ENCODE results near the gene TBCD. TPM values are rescaled to one million over a fixed set of nuclear protein-coding genes. Genes with fewer than 3 reads are reported as not detected.

Gene TBCD
- total and polyA plus RNA-seq, 9 of the 15 experiments (the other 6 are each of a cell fraction or from before 2014, with no cell fraction given), result 8.9 to 98.5 (median 28.0) TPM

DNA sequence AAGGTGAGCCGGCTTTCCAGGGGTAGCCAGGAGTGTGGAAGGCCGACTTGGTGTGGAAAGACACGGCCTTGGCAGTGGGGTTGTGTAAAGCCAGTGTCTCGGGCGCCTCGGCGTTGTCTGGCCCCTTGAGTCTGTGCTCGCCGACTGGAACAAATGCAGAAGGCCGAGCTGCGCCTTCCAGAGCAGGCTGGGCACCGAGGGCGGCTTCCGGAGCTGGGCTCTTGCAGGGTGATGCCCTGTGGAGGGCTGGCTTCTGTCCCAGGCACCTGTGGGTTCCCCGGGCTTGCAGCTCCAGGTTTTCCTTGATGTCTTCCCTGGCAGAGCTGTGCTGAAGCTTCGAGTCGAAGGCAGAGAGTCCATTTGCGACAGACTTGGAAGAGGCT lies 79.9 kb downstream of the TBCD start (continued):
- no peak for TF ChIP-seq MCM3 (IDR thresholded peaks at IDR 0.05)
- TF ChIP-seq ZNF780A (CRISPR knock-in tag; IDR thresholded peaks at IDR 0.05), result no peak
- no peak for TF ChIP-seq ZNF316 (IDR thresholded peaks at IDR 0.05)
- TF ChIP-seq ZNF655 (CRISPR knock-in tag; IDR thresholded peaks at IDR 0.05), result no peak
- no peak for TF ChIP-seq HDAC2 (IDR thresholded peaks at IDR 0.05)
- TF ChIP-seq, protein P1, sequence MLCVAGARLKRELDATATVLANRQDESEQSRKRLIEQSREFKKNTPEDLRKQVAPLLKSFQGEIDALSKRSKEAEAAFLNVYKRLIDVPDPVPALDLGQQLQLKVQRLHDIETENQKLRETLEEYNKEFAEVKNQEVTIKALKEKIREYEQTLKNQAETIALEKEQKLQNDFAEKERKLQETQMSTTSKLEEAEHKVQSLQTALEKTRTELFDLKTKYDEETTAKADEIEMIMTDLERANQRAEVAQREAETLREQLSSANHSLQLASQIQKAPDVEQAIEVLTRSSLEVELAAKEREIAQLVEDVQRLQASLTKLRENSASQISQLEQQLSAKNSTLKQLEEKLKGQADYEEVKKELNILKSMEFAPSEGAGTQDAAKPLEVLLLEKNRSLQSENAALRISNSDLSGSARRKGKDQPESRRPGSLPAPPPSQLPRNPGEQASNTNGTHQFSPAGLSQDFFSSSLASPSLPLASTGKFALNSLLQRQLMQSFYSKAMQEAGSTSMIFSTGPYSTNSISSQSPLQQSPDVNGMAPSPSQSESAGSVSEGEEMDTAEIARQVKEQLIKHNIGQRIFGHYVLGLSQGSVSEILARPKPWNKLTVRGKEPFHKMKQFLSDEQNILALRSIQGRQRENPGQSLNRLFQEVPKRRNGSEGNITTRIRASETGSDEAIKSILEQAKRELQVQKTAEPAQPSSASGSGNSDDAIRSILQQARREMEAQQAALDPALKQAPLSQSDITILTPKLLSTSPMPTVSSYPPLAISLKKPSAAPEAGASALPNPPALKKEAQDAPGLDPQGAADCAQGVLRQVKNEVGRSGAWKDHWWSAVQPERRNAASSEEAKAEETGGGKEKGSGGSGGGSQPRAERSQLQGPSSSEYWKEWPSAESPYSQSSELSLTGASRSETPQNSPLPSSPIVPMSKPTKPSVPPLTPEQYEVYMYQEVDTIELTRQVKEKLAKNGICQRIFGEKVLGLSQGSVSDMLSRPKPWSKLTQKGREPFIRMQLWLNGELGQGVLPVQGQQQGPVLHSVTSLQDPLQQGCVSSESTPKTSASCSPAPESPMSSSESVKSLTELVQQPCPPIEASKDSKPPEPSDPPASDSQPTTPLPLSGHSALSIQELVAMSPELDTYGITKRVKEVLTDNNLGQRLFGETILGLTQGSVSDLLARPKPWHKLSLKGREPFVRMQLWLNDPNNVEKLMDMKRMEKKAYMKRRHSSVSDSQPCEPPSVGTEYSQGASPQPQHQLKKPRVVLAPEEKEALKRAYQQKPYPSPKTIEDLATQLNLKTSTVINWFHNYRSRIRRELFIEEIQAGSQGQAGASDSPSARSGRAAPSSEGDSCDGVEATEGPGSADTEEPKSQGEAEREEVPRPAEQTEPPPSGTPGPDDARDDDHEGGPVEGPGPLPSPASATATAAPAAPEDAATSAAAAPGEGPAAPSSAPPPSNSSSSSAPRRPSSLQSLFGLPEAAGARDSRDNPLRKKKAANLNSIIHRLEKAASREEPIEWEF (CRISPR knock-in tag; IDR thresholded peaks at IDR 0.05), result no peak
- no peak for TF ChIP-seq MCM5 (IDR thresholded peaks at IDR 0.05; ENCODE audit: low read depth)
